IMR-90 (cell line): ENCODE data around the gene CLDN6. TPM values are rescaled to one million over a fixed set of nuclear protein-coding genes. Genes with fewer than 3 reads are reported as not detected.

ENCODE experiments used
- ATAC-seq: fragments of 200-7000 bp; cut with Tn5 transposase; 2 replicates; pipeline ENCODE4 v1.9.1; 2020; ENCODE audit warnings: low read depth, mild to moderate bottlenecking, moderate library complexity
- BruUV-seq: library from RNA; stranded (reverse); fragments of 400-500 nt; replicated peaks from 2 replicates; lab custom pipeline; 2021; lab: Mats Ljungman, UMichigan
- CTCF ChIA-PET: fragments of 300-600 bp; formaldehyde crosslinking; extraction: SDS; loops from one replicate; lab custom pipeline; 2021; ENCODE audit warnings: antibody characterized with exemption; lab: Yijun Ruan, JAX
- POLR2A ChIA-PET: fragments of 300-600 bp; sonication (Branson Sonifier 250); formaldehyde crosslinking; loops from one replicate; lab custom pipeline; 2022; ENCODE audit warnings: antibody characterized with exemption; ENCODE audit not compliant: unreplicated experiment; lab: Charles Lee
- DNase-seq: peaks from one replicate; pipeline ENCODE4 v3.0.0; 2013
- H2AFZ ChIP-seq: replicated peaks from 2 replicates; pipeline ENCODE3; 2013; ENCODE audit warnings: low read length, mild to moderate bottlenecking; ENCODE audit not compliant: poor library complexity
- H2AK5ac ChIP-seq: 2 replicates; pipeline ENCODE4 v1.6.1; 2013; ENCODE audit warnings: low read depth, low read length, inconsistent platforms
- H2AK9ac ChIP-seq: replicated peaks from 2 replicates; pipeline ENCODE3; 2013; ENCODE audit warnings: mild to moderate bottlenecking, low read depth, low read length, moderate library complexity; ENCODE audit not compliant: poor library complexity
- H2BK120ac ChIP-seq: 2 replicates; pipeline ENCODE4 v1.6.1; 2013; ENCODE audit warnings: low read depth, low read length, inconsistent platforms
- H2BK15ac ChIP-seq: 3 replicates; pipeline ENCODE4 v1.6.1; 2013; ENCODE audit warnings: low read depth, low read length, inconsistent platforms
- H2BK20ac ChIP-seq: 2 replicates; pipeline ENCODE4 v1.6.1; 2013; ENCODE audit warnings: low read depth, mild to moderate bottlenecking, inconsistent platforms, low read length, moderate library complexity
- H2BK5ac ChIP-seq: 2 replicates; pipeline ENCODE4 v1.6.1; 2013; ENCODE audit warnings: mild to moderate bottlenecking, low read depth, low read length, inconsistent platforms; ENCODE audit not compliant: poor library complexity, severe bottlenecking
- H3K14ac ChIP-seq: replicated peaks from 2 replicates; pipeline ENCODE4 v1.6.1; 2013; ENCODE audit warnings: low read depth, low read length, inconsistent platforms
- H3K18ac ChIP-seq: 2 replicates; pipeline ENCODE4 v1.6.1; 2013; ENCODE audit warnings: low read depth, low read length, control low read depth
- H3K23ac ChIP-seq: 2 replicates; pipeline ENCODE4 v1.6.1; 2013; ENCODE audit warnings: low read depth, low read length, inconsistent platforms
- H3K27ac ChIP-seq: 2 replicates; pipeline ENCODE4 v1.5.1; 2013; ENCODE audit warnings: mild to moderate bottlenecking, control low read depth, low read length; ENCODE audit not compliant: insufficient read depth
- H3K27me3 ChIP-seq: 2 replicates; pipeline ENCODE4 v1.6.1; 2013; ENCODE audit warnings: low read length; ENCODE audit not compliant: control insufficient read depth, insufficient read depth
- H3K36me3 ChIP-seq: 2 replicates; pipeline ENCODE4 v1.6.1; 2013; ENCODE audit warnings: low read length, mixed read lengths; ENCODE audit not compliant: control insufficient read depth, insufficient read depth
- H3K4ac ChIP-seq: 2 replicates; pipeline ENCODE4 v1.6.1; 2013; ENCODE audit warnings: low read depth, low read length, inconsistent platforms
- H3K4me1 ChIP-seq: 2 replicates; pipeline ENCODE4 v1.6.1; 2013; ENCODE audit warnings: low read length, mixed read lengths; ENCODE audit not compliant: control insufficient read depth, insufficient read depth
- H3K4me2 ChIP-seq: 2 replicates; pipeline ENCODE4 v1.6.1; 2013; ENCODE audit warnings: low read depth, mild to moderate bottlenecking, control low read depth, low read length, moderate library complexity
- H3K4me3 ChIP-seq: 2 replicates; pipeline ENCODE4 v1.5.1; 2013; ENCODE audit warnings: low read depth, mild to moderate bottlenecking, control low read depth, low read length, moderate library complexity; ENCODE audit not compliant: insufficient read depth
- H3K56ac ChIP-seq: 2 replicates; pipeline ENCODE4 v1.6.1; 2013; ENCODE audit warnings: low read length, inconsistent platforms; ENCODE audit not compliant: insufficient read depth; ENCODE audit errors: extremely low read depth
- H3K79me1 ChIP-seq, 2 experiments: 2 replicates each; pipeline ENCODE4 v1.6.1; 2013; ENCODE audit warnings: low read length in 2 of 2, inconsistent platforms in 1 of 2, low read depth in 1 of 2
- H3K9ac ChIP-seq: 2 replicates; pipeline ENCODE4 v1.6.1; 2013; ENCODE audit warnings: low read depth, low read length, control low read depth
- H3K9me1 ChIP-seq: 2 replicates; pipeline ENCODE4 v1.6.1; 2013; ENCODE audit warnings: low read length, inconsistent platforms; ENCODE audit not compliant: insufficient read depth
- H3K9me3 ChIP-seq: 2 replicates; pipeline ENCODE4 v1.6.1; 2013; ENCODE audit warnings: low read length; ENCODE audit not compliant: control insufficient read depth, insufficient read depth
- H4K20me1 ChIP-seq: 2 replicates; pipeline ENCODE4 v1.6.1; 2013; ENCODE audit warnings: low read length, inconsistent platforms; ENCODE audit not compliant: insufficient read depth
- H4K5ac ChIP-seq: 2 replicates; pipeline ENCODE4 v1.6.1; 2013; ENCODE audit warnings: mild to moderate bottlenecking, low read depth, low read length, control low read depth
- H4K8ac ChIP-seq, 2 experiments: 2 replicates each; pipeline ENCODE4 v1.6.1; 2013; ENCODE audit warnings: low read depth in 2 of 2, low read length in 2 of 2, control low read depth in 1 of 2, inconsistent platforms in 1 of 2
- H4K91ac ChIP-seq: 2 replicates; pipeline ENCODE4 v1.6.1; 2013; ENCODE audit warnings: low read depth, low read length, inconsistent platforms; ENCODE audit not compliant: insufficient read depth
- MAZ ChIP-seq: IDR thresholded peaks from 2 replicates; pipeline ENCODE4 v1.6.1; 2012; ENCODE audit warnings: low read depth, mild to moderate bottlenecking, low read length, improper control_type of control experiment, moderate library complexity, borderline replicate concordance
- POLR2A ChIP-seq: IDR thresholded peaks from 2 replicates; pipeline ENCODE4 v1.6.1; 2012; ENCODE audit warnings: mild to moderate bottlenecking, low read depth, low read length
- WGBS, 2 experiments: methylation state at CpG; one replicate each; pipeline versions ENCODE4 v1.1.5 to v1.1.7; 2013; ENCODE audit warnings: missing lambda C conversion rate in 2 of 2; ENCODE audit not compliant: insufficient read length in 1 of 2; ENCODE audit errors: extremely low coverage in 2 of 2; 5-methylcytosine and 5-hydroxymethylcytosine counted together
- dilution Hi-C: fragments of 300-500 bp; cut with HindIII; formaldehyde crosslinking; loops from one replicate; pipeline ENCODE4 v1.14.3; 2018; ENCODE audit warnings: low sequenced_read_pairs; ENCODE audit not compliant: unreplicated experiment
- in situ Hi-C: fragments of 300-500 bp; cut with MboI; formaldehyde crosslinking; loops from 3 replicates; pipeline ENCODE4 v1.14.3; 2019; ENCODE audit warnings: low sequenced_read_pairs, inconsistent platforms, mixed read lengths
- intact Hi-C: fragments of 100-400 bp; cut with micrococcal nuclease; formaldehyde crosslinking; loops from 2 replicates; pipeline ENCODE4 v1.10.0; 2022
- polyA plus RNA-seq, 3 experiments: library from polyadenylated mRNA; depleted of rRNA; stranded (reverse); fragments of >200 nt; gene quantifications; 2 replicates each; pipeline ENCODE4 v1.2.3, GENCODE V29; 2012; ENCODE audit warnings: low replicate concordance in 1 of 3
- total RNA-seq: library from RNA; depleted of rRNA; stranded (reverse); fragments of >200 nt; gene quantifications from 2 replicates; pipeline ENCODE4 v1.2.3, GENCODE V29; 2012

CLDN6 gene
- total and polyA plus RNA-seq, 2 of the 4 experiments (the other 2 are of a cell fraction), result 0.14 TPM; not detected in 1

GRCh38 chr16:3027489-3027795 is 9.5 kb upstream of the CLDN6 start:
- no peak for TF ChIP-seq MAZ
- no peak for TF ChIP-seq POLR2A
- no peaks in the 10 kb centered on the region for H3K9me1 ChIP-seq
- H4K8ac ChIP-seq, result no peak overlapping the region
- H2BK120ac ChIP-seq, result no peak overlapping the region
- H2AK5ac ChIP-seq, result no peak overlapping the region
- no peak overlapping the region for H3K4me3 ChIP-seq
- H3K9me3 ChIP-seq, result no peaks in the 10 kb centered on the region
- no peak overlapping the region for H2AFZ ChIP-seq
- H3K4me2 ChIP-seq, result no peak overlapping the region
- no peak overlapping the region for H2BK15ac ChIP-seq
- no peak overlapping the region for H3K23ac ChIP-seq
- H3K4ac ChIP-seq, result no peak overlapping the region
- peaks cover 0 to 15% of the 10 kb centered on the region in 2 experiments; a peak in 2 of 4 replicates for H3K79me1 ChIP-seq
- in situ Hi-C loops (no loop called here), intact Hi-C loops (no loop called here), dilution Hi-C loops (no loop called here)
- ChIA-PET CTCF (interaction anchor here (0.6 to 1.8 kb wide), 4 partner anchors 12 to 119 kb away, joined by 3 to 7 read pairs (median 4); partner anchors contain the start of gene MMP25), POLR2A (no interaction called here)
- H2BK20ac ChIP-seq, result no peak overlapping the region
- 100% methylated on average over 4 of the region's 8 CpGs; no CpG with 5 or more reads in 1 of the 2 experiments for WGBS, 2 experiments
- no peak overlapping the region for H3K27ac ChIP-seq
- H4K20me1 ChIP-seq, result peaks cover 19% of the 10 kb centered on the region
- no peak overlapping the region for H4K91ac ChIP-seq
- H3K36me3 ChIP-seq, result peaks cover 17% of the 10 kb centered on the region
- peaks cover 16% of the 10 kb centered on the region for H3K27me3 ChIP-seq
- no peak overlapping the region for H2AK9ac ChIP-seq
- H3K4me1 ChIP-seq, result peaks cover 8% of the 10 kb centered on the region
- H3K56ac ChIP-seq, result no peak overlapping the region
- no peak overlapping the region for H3K14ac ChIP-seq
- ATAC-seq, result no peak
- H4K5ac ChIP-seq, result no peak overlapping the region
- no TSS peak for BruUV-seq
- DNase-seq, result no peak
- H3K9ac ChIP-seq, result no peak overlapping the region
- H3K18ac ChIP-seq, result no peak overlapping the region
- no peak overlapping the region for H2BK5ac ChIP-seq
